Subcutaneous abdominal adipose tissue (tissue), 5 donors: ENCODE data around the gene CYSTM1.

Experiments
- H3K27ac ChIP-seq: one replicate; pipeline ENCODE4 v1.7.0; 2013; ENCODE audit warnings: low read depth, mild to moderate bottlenecking, inconsistent platforms, low read length, moderate library complexity
- H3K27me3 ChIP-seq, 5 donors: one replicate each; pipeline ENCODE4 v1.7.0; 2013; ENCODE audit warnings: low read length in 5 of 5, inconsistent platforms in 1 of 5; ENCODE audit not compliant: control insufficient read depth in 5 of 5, insufficient read depth in 4 of 5
- H3K36me3 ChIP-seq, 5 donors: one replicate each; pipeline ENCODE4 v1.7.0; 2013; ENCODE audit warnings: low read length in 5 of 5; ENCODE audit not compliant: control insufficient read depth in 5 of 5, insufficient read depth in 5 of 5
- H3K4me1 ChIP-seq, 5 donors: one replicate each; pipeline ENCODE4 v1.7.0; 2013; ENCODE audit warnings: low read length in 5 of 5, mild to moderate bottlenecking in 3 of 5, moderate library complexity in 1 of 5; ENCODE audit not compliant: control insufficient read depth in 5 of 5, insufficient read depth in 5 of 5
- H3K4me3 ChIP-seq, 5 donors: one replicate each; pipeline ENCODE4 v1.7.0; 2013; ENCODE audit warnings: low read length in 5 of 5, low read depth in 1 of 5
- H3K9ac ChIP-seq, 5 donors: one replicate each; pipeline ENCODE4 v1.7.0; 2013; ENCODE audit warnings: low read length in 5 of 5, mild to moderate bottlenecking in 4 of 5, moderate library complexity in 3 of 5
- H3K9me3 ChIP-seq, 5 donors: one replicate each; pipeline ENCODE4 v1.7.0; 2013; ENCODE audit warnings: low read length in 5 of 5; ENCODE audit not compliant: control insufficient read depth in 5 of 5
- donor health status: healthy.
- donor health status: healthy.
- donor health status: healthy.
- donor health status: healthy.
- donor health status: healthy.

CYSTM1 gene

GRCh38 chr5:140217299-140218026, 42.5 kb downstream of the CYSTM1 start:
- H3K9me3 ChIP-seq: no peaks in the 10 kb centered on the region
- no peak overlapping the region for H3K27ac ChIP-seq
- H3K4me3 ChIP-seq: no peak overlapping the region
- H3K9ac ChIP-seq: no peak overlapping the region
- H3K36me3 ChIP-seq: no peaks in the 10 kb centered on the region
- H3K4me1 ChIP-seq: peaks cover 0 to 49% (median 39%) of the 10 kb centered on the region in 5 donors
- no peaks in the 10 kb centered on the region for H3K27me3 ChIP-seq

GRCh38 chr5:140219068-140219991, 44.3 kb downstream of the CYSTM1 start:
- Histone ChIP-seq H3K4me1 (peaks cover 0 to 56% (median 41%) of the 10 kb centered on the region in 5 donors), H3K36me3 (peaks cover 0 to 3% (median 0%) of the 10 kb centered on the region in 5 donors), H3K27ac (peak overlapping the region; percentile 73), H3K27me3 (no peaks in the 10 kb centered on the region), H3K4me3 (no peak overlapping the region), H3K9ac (peak overlapping the region in 1 of 5 donors; percentile 16), H3K9me3 (no peaks in the 10 kb centered on the region)

GRCh38 chr5:140220032-140220697, 45.2 kb downstream of the CYSTM1 start:
- H3K27ac ChIP-seq: peak overlapping the region; percentile 73
- H3K9ac ChIP-seq: no peak overlapping the region
- H3K27me3 ChIP-seq: no peaks in the 10 kb centered on the region
- no peak overlapping the region for H3K4me3 ChIP-seq
- H3K36me3 ChIP-seq: peaks cover 0 to 3% (median 0%) of the 10 kb centered on the region in 5 donors
- H3K9me3 ChIP-seq: no peaks in the 10 kb centered on the region
- peaks cover 0 to 51% (median 37%) of the 10 kb centered on the region in 5 donors for H3K4me1 ChIP-seq

GRCh38 chr5:140220698-140221064, 45.7 kb downstream of the CYSTM1 start:
- peaks cover 0 to 3% (median 0%) of the 10 kb centered on the region in 5 donors for H3K36me3 ChIP-seq
- H3K4me1 ChIP-seq: peaks cover 0 to 45% (median 37%) of the 10 kb centered on the region in 5 donors
- H3K27me3 ChIP-seq: no peaks in the 10 kb centered on the region
- H3K9ac ChIP-seq: no peak overlapping the region
- H3K4me3 ChIP-seq: no peak overlapping the region
- no peaks in the 10 kb centered on the region for H3K9me3 ChIP-seq
- H3K27ac ChIP-seq: peak overlapping the region; percentile 73

- H3K9me3 ChIP-seq: no peaks in the 10 kb centered on the region
- H3K9ac ChIP-seq: no peak overlapping the region
These were observed 46.8 kb downstream of the CYSTM1 start for GRCh38 chr5:140221697-140222223.

GRCh38 chr5:140222416-140222815, 47.4 kb downstream of the CYSTM1 start:
- Histone ChIP-seq H3K9ac (no peak overlapping the region), H3K4me1 (peaks cover 0 to 37% (median 29%) of the 10 kb centered on the region in 5 donors), H3K27ac (peak overlapping the region; percentile 57), H3K27me3 (no peaks in the 10 kb centered on the region), H3K4me3 (no peak overlapping the region), H3K36me3 (peaks cover 0 to 3% (median 0%) of the 10 kb centered on the region in 5 donors), H3K9me3 (no peaks in the 10 kb centered on the region)

More at GRCh38 chr5:140221697-140222223, 46.8 kb downstream of the CYSTM1 start:
- Histone ChIP-seq H3K36me3 (peaks cover 0 to 3% (median 0%) of the 10 kb centered on the region in 5 donors), H3K27ac (peak overlapping the region; percentile 57), H3K27me3 (no peaks in the 10 kb centered on the region), H3K4me3 (no peak overlapping the region), H3K4me1 (peaks cover 0 to 37% (median 29%) of the 10 kb centered on the region in 5 donors)

- H3K27ac ChIP-seq: no peak overlapping the region
- peaks cover 0 to 33% (median 30%) of the 10 kb centered on the region in 5 donors for H3K4me1 ChIP-seq
- H3K9me3 ChIP-seq: no peaks in the 10 kb centered on the region
These were observed 48.6 kb downstream of the CYSTM1 start for GRCh38 chr5:140223567-140223966.

GRCh38 chr5:140224658-140225057, 49.7 kb downstream of the CYSTM1 start:
- Histone ChIP-seq H3K27me3 (no peaks in the 10 kb centered on the region), H3K9me3 (no peaks in the 10 kb centered on the region), H3K27ac (no peak overlapping the region), H3K36me3 (peaks cover 0 to 6% (median 0%) of the 10 kb centered on the region in 5 donors), H3K9ac (no peak overlapping the region), H3K4me3 (no peak overlapping the region), H3K4me1 (peaks cover 0 to 24% (median 19%) of the 10 kb centered on the region in 5 donors)

More at GRCh38 chr5:140223567-140223966, 48.6 kb downstream of the CYSTM1 start:
- no peak overlapping the region for H3K4me3 ChIP-seq
- H3K9ac ChIP-seq: peak overlapping the region in 1 of 5 donors; percentile 6
- H3K27me3 ChIP-seq: no peaks in the 10 kb centered on the region
- peaks cover 0 to 6% (median 0%) of the 10 kb centered on the region in 5 donors for H3K36me3 ChIP-seq

GRCh38 chr5:140225396-140225795, 50.4 kb downstream of the CYSTM1 start:
- Histone ChIP-seq H3K4me1 (peaks cover 0 to 17% (median 12%) of the 10 kb centered on the region in 5 donors), H3K9ac (no peak overlapping the region), H3K27ac (no peak overlapping the region), H3K4me3 (no peak overlapping the region), H3K9me3 (no peaks in the 10 kb centered on the region), H3K27me3 (no peaks in the 10 kb centered on the region), H3K36me3 (peaks cover 0 to 6% (median 0%) of the 10 kb centered on the region in 5 donors)
